Peyer's patch (tissue), 4 donors: ENCODE measurements around the gene MAP3K9. TPM values are rescaled to one million over a fixed set of nuclear protein-coding genes. Genes with fewer than 3 reads are reported as not detected.

Experiments
- DNase-seq, 3 donors: peaks; one replicate each; pipeline ENCODE4 v3.0.0-alpha.2; 2017 to 2019
- H3K27ac ChIP-seq, 4 donors: fragments of 200-600 bp; sonication (generic); one replicate each; pipeline ENCODE4 v1.5.1; 2016 to 2019
- H3K27me3 ChIP-seq, 2 donors: fragments of 200-600 bp; sonication (generic); one replicate each; pipeline ENCODE4 v1.5.1; 2019
- H3K36me3 ChIP-seq, 3 donors: fragments of 200-600 bp; sonication (generic); one replicate each; pipeline ENCODE4 v1.5.1; 2016 to 2019
- H3K4me1 ChIP-seq, 4 donors: fragments of 200-600 bp; sonication (generic); one replicate each; pipeline ENCODE4 v1.5.1; 2016 to 2019
- H3K4me3 ChIP-seq, 4 donors: fragments of 200-600 bp; sonication (generic); 1 replicate in 3 of 4; 2 replicates in 1 of 4; pipeline ENCODE4 v1.5.1; 2016 to 2019; ENCODE audit warnings: mild to moderate bottlenecking in 1 of 4
- H3K9me3 ChIP-seq, 4 donors: fragments of 200-600 bp; sonication (generic); one replicate each; pipeline ENCODE4 v1.5.1; 2016 to 2019; ENCODE audit warnings: mild to moderate bottlenecking in 1 of 4
- POLR2A ChIP-seq, 2 donors: fragments of 450-650 bp; IDR thresholded peaks; one replicate each; pipeline ENCODE4 v1.5.1; 2017; ENCODE audit warnings: antibody characterized with exemption in 2 of 2, mild to moderate bottlenecking in 2 of 2, moderate library complexity in 2 of 2
- total RNA-seq, 4 donors: library from RNA; depleted of rRNA; stranded (reverse); fragments of >200 nt; gene quantifications; one replicate each; pipeline ENCODE4 v1.1.0, GENCODE V29; 2016
- TF ChIP-seq, protein P1 (sequence below), 6 experiments: fragments of 450-650 bp in 4 of 6; fragments of 200-600 bp in 2 of 6; sonication (generic) in 1 of 6; IDR thresholded peaks; one replicate each; pipeline ENCODE4 v1.5.1; 2017 to 2019; ENCODE audit warnings: antibody characterized with exemption in 6 of 6, mild to moderate bottlenecking in 3 of 6, moderate library complexity in 1 of 6

MAP3K9 gene
- total RNA-seq, 4 donors from 2014 or later: 8.6 to 14.0 (median 12.0) TPM

- Histone ChIP-seq H3K27me3 (no peaks in the 10 kb centered on the region), H3K4me1 (peaks cover 0 to 3% (median 0%) of the 10 kb centered on the region in 4 donors), H3K27ac (no peak overlapping the region), H3K4me3 (no peak overlapping the region), H3K36me3 (no peaks in the 10 kb centered on the region), H3K9me3 (no peaks in the 10 kb centered on the region)
- DNase-seq: no peak
- no peak for TF ChIP-seq POLR2A (IDR thresholded peaks at IDR 0.05)
Observed at GRCh38 chr14:70782361-70782760, 27.0 kb downstream of the MAP3K9 start.

GRCh38 chr14:70780396-70781075 is 28.8 kb downstream of the MAP3K9 start:
- Histone ChIP-seq H3K27ac (peak overlapping the region in 2 of 4 donors; percentile 69 to 73), H3K27me3 (no peaks in the 10 kb centered on the region), H3K36me3 (no peaks in the 10 kb centered on the region), H3K4me3 (no peak overlapping the region), H3K9me3 (no peaks in the 10 kb centered on the region), H3K4me1 (peaks cover 0 to 3% (median 0%) of the 10 kb centered on the region in 4 donors)
- TF ChIP-seq, protein P1, sequence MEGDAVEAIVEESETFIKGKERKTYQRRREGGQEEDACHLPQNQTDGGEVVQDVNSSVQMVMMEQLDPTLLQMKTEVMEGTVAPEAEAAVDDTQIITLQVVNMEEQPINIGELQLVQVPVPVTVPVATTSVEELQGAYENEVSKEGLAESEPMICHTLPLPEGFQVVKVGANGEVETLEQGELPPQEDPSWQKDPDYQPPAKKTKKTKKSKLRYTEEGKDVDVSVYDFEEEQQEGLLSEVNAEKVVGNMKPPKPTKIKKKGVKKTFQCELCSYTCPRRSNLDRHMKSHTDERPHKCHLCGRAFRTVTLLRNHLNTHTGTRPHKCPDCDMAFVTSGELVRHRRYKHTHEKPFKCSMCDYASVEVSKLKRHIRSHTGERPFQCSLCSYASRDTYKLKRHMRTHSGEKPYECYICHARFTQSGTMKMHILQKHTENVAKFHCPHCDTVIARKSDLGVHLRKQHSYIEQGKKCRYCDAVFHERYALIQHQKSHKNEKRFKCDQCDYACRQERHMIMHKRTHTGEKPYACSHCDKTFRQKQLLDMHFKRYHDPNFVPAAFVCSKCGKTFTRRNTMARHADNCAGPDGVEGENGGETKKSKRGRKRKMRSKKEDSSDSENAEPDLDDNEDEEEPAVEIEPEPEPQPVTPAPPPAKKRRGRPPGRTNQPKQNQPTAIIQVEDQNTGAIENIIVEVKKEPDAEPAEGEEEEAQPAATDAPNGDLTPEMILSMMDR (IDR thresholded peaks at IDR 0.05): no peak
- no peak for TF ChIP-seq POLR2A (IDR thresholded peaks at IDR 0.05)
- DNase-seq: peak in 2 of 3 donors; percentile 73 to 85

DNA sequence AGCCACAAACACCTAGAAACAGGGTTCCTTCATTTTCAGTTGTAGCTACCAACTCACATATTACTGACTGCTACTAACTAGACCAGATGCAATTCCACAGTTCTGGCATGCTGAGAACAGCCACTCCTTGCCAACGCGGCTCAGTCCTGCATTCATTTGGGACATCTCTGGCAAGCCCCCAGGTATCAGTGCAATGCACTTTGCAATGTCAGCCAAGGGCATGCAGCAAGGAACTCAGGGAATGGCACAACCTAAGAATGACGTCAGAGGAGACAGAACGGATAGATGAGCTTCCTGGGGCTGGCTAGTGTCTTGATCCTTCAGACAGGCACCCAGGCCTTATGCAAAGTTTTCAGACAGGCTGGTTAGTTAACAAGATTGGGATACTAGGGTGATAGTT is 29.6 kb downstream of the MAP3K9 start:
- no peaks in the 10 kb centered on the region for H3K27me3 ChIP-seq
- peaks cover 0 to 3% (median 0%) of the 10 kb centered on the region in 4 donors for H3K4me1 ChIP-seq
- no peaks in the 10 kb centered on the region for H3K9me3 ChIP-seq
- no peak for DNase-seq
- no peaks in the 10 kb centered on the region for H3K36me3 ChIP-seq
- H3K4me3 ChIP-seq: no peak overlapping the region
- peak overlapping the region in 2 of 4 donors; percentile 69 to 73 for H3K27ac ChIP-seq
- TF ChIP-seq POLR2A (IDR thresholded peaks at IDR 0.05): no peak
- TF ChIP-seq, protein P1 (IDR thresholded peaks at IDR 0.05): no peak

GRCh38 chr14:70776197-70776596 is 33.1 kb downstream of the MAP3K9 start:
- no peak for TF ChIP-seq POLR2A (IDR thresholded peaks at IDR 0.05)
- TF ChIP-seq, protein P1 (IDR thresholded peaks at IDR 0.05): no peak
- Histone ChIP-seq H3K27ac (no peak overlapping the region), H3K9me3 (no peaks in the 10 kb centered on the region), H3K4me3 (no peak overlapping the region), H3K27me3 (no peaks in the 10 kb centered on the region), H3K36me3 (no peaks in the 10 kb centered on the region), H3K4me1 (peaks cover 0 to 3% (median 0%) of the 10 kb centered on the region in 4 donors)
- DNase-seq: no peak

GRCh38 chr14:70773182-70773862 is 36.0 kb downstream of the MAP3K9 start:
- Histone ChIP-seq H3K4me3 (no peak overlapping the region), H3K27me3 (no peaks in the 10 kb centered on the region), H3K36me3 (no peaks in the 10 kb centered on the region), H3K9me3 (no peaks in the 10 kb centered on the region), H3K27ac (no peak overlapping the region), H3K4me1 (no peaks in the 10 kb centered on the region)
- TF ChIP-seq POLR2A (IDR thresholded peaks at IDR 0.05): no peak
- TF ChIP-seq, protein P1 (IDR thresholded peaks at IDR 0.05): no peak
- no peak for DNase-seq

- Histone ChIP-seq H3K4me3 (no peak overlapping the region), H3K9me3 (no peaks in the 10 kb centered on the region), H3K4me1 (no peaks in the 10 kb centered on the region), H3K36me3 (no peaks in the 10 kb centered on the region), H3K27me3 (no peaks in the 10 kb centered on the region), H3K27ac (no peak overlapping the region)
- DNase-seq: no peak
- TF ChIP-seq, protein P1 (IDR thresholded peaks at IDR 0.05): no peak
- no peak for TF ChIP-seq POLR2A (IDR thresholded peaks at IDR 0.05)
Observed at GRCh38 chr14:70771781-70772212, 37.5 kb downstream of the MAP3K9 start.
